Measurements from ENCODE around the gene NOP14. TPM values are rescaled to one million over a fixed set of nuclear protein-coding genes. Genes with fewer than 3 reads are reported as not detected.

NOP14 gene
- total RNA-seq, result 9.2 TPM

DNA sequence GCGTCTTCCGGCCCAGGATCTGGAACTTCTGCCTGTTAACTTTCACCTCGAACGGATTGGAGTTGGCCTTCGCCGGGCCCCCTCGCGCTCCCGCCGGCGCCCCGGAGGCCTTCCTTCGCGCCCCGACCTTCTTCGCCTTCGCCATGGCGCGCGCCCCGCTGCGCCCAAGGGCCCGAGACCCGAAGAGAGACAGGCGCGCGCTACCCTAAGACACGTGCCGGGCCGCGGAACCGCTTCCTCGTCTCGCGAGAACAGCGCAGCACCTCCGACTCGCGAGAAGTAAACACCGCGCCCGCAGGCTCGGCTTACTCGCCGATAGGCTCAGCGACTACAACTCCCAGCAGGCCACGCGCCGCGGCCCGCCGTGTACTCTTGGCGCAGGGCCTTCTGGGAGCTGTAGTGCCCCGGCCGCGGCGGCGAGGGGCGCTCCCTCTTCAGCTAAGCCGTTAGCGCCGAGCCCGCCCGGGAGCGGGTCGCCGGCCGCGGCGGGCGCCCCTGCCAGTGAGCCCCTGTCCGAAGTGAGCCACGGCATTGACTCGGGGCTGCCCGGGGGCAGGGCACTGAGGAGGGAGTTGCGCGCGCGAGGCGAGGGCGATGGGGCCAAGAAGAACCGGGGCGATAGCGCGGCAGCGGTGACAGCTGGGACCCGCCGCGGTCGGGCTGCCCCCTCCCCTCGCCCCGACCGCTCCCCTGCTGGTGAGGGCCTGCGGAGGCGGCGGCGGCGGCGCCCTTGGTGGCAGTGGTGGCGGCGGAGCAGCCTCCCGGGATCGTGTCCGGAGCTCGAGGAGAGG is at the start of gene NOP14, which contains the start of gene GRK4:
TSS of gene NOP14 (minus strand) at position 232 of the 791 bp plus-strand sequence. CDS start at position 145, 87 bp downstream.
TSS of gene GRK4 (plus strand) at position 397 of the 791 bp plus-strand sequence. CDS start 500 bp downstream, outside the sequence.

Other genes with a start within 250 kb of the NOP14 start
- 11.5 TPM for gene TNIP2, start 207.1 kb downstream of the NOP14 start, total RNA-seq
- gene SH3BP2, start 170.3 kb downstream of the NOP14 start, total RNA-seq, result 25.4 TPM
- gene ADD1, start 119.6 kb downstream of the NOP14 start, total RNA-seq, result 189 TPM
- 56.1 TPM for gene GRK4, start 165 bp upstream of the NOP14 start, total RNA-seq
- not detected for gene HTT-AS, start 111.1 kb upstream of the NOP14 start, total RNA-seq
- 96.7 TPM for gene HTT, start 111.3 kb upstream of the NOP14 start, total RNA-seq